ENCODE data around the gene PIEZO1. TPM values are rescaled to one million over a fixed set of nuclear protein-coding genes. Genes with fewer than 3 reads are reported as not detected.
A peak's percentile ranks its signal among the peaks of the same experiment; 100 is the strongest.

PIEZO1 gene
- total RNA-seq, 4 donors from 2014 or later: 81.2 to 145 (median 113) TPM

- Histone ChIP-seq H3K4me1 (peaks cover 0 to 6% of the 10 kb centered on the region in 2 donors), H3K27me3 (no peaks in the 10 kb centered on the region), H3K36me3 (peaks cover 35 to 39% of the 10 kb centered on the region in 2 donors), H3K27ac (no peak overlapping the region), H3K4me3 (replicated peaks in 1 of 3) (no peak overlapping the region), H3K9me3 (no peaks in the 10 kb centered on the region)
- TF ChIP-seq CTCF (IDR thresholded peaks at IDR 0.05) (no peak), POLR2A (IDR thresholded peaks at IDR 0.05) (no peak)
- intact Hi-C loops (cut with DNase I): no loop called here
- 88 to 90% methylated on average over 30 to 34 of the region's 34 CpGs for WGBS, 2 donors
- no peak for DNase-seq
Measured at GRCh38 chr16:88730632-88731607, 54.1 kb downstream of the PIEZO1 start.

GRCh38 chr16:88727871-88728270 lies 57.1 kb downstream of the PIEZO1 start:
- no peak overlapping the region for H3K27ac ChIP-seq
- peaks cover 35 to 42% of the 10 kb centered on the region in 2 donors for H3K36me3 ChIP-seq
- no peak overlapping the region for H3K4me3 ChIP-seq (replicated peaks in 1 of 3)
- 76 to 77% methylated on average over 9 to 16 of the region's 20 CpGs for WGBS, 2 donors
- TF ChIP-seq CTCF (IDR thresholded peaks at IDR 0.05) (no peak), POLR2A (IDR thresholded peaks at IDR 0.05) (no peak)
- H3K27me3 ChIP-seq: no peaks in the 10 kb centered on the region
- no peaks in the 10 kb centered on the region for H3K9me3 ChIP-seq
- H3K4me1 ChIP-seq: peaks cover 0 to 6% of the 10 kb centered on the region in 2 donors
- intact Hi-C loops (cut with DNase I): no loop called here
- DNase-seq: no peak

GRCh38 chr16:88726981-88727380 lies 58.0 kb downstream of the PIEZO1 start:
- no peaks in the 10 kb centered on the region for H3K9me3 ChIP-seq
- peak in 1 of 6 experiments; percentile 31 for TF ChIP-seq CTCF (IDR thresholded peaks at IDR 0.05)
- no peak for TF ChIP-seq POLR2A (IDR thresholded peaks at IDR 0.05)
- peak; percentile 84 to 88 for DNase-seq
- WGBS, 2 donors: 59 to 60% methylated on average over 10 to 15 of the region's 28 CpGs
- no peak overlapping the region for H3K4me3 ChIP-seq (replicated peaks in 1 of 3)
- H3K36me3 ChIP-seq: peaks cover 41 to 50% of the 10 kb centered on the region in 2 donors
- peaks cover 0 to 6% of the 10 kb centered on the region in 2 donors for H3K4me1 ChIP-seq
- intact Hi-C loops (cut with DNase I): no loop called here
- H3K27ac ChIP-seq: peak overlapping the region in 1 of 3 donors; percentile 32
- no peaks in the 10 kb centered on the region for H3K27me3 ChIP-seq

GRCh38 chr16:88726408-88726749 lies 58.6 kb downstream of the PIEZO1 start:
- peaks cover 47 to 56% of the 10 kb centered on the region in 2 donors for H3K36me3 ChIP-seq
- H3K9me3 ChIP-seq: no peaks in the 10 kb centered on the region
- peak overlapping the region in 1 of 3 donors; percentile 32 for H3K27ac ChIP-seq
- TF ChIP-seq POLR2A (IDR thresholded peaks at IDR 0.05): no peak
- TF ChIP-seq CTCF (IDR thresholded peaks at IDR 0.05): no peak
- intact Hi-C loops (cut with DNase I): no loop called here
- H3K4me3 ChIP-seq (replicated peaks in 1 of 3): no peak overlapping the region
- DNase-seq: no peak
- H3K27me3 ChIP-seq: no peaks in the 10 kb centered on the region
- peaks cover 0 to 6% of the 10 kb centered on the region in 2 donors for H3K4me1 ChIP-seq
- 88 to 92% methylated on average over 10 to 13 of the region's 17 CpGs for WGBS, 2 donors
